IPS-20b (cell line): ENCODE measurements around the gene BRAT1.

Experiments
- H3K27ac ChIP-seq: one replicate; pipeline ENCODE4 v1.5.1; 2013; ENCODE audit warnings: low read length
- H3K27me3 ChIP-seq: 2 replicates; pipeline ENCODE4 v1.6.1; 2013; ENCODE audit warnings: mild to moderate bottlenecking, low read length, inconsistent platforms; ENCODE audit not compliant: insufficient read depth
- H3K36me3 ChIP-seq: 2 replicates; pipeline ENCODE4 v1.6.1; 2013; ENCODE audit warnings: low read depth, mild to moderate bottlenecking, inconsistent platforms, low read length, moderate library complexity; ENCODE audit not compliant: insufficient read depth
- H3K4me1 ChIP-seq: 2 replicates; pipeline ENCODE4 v1.6.1; 2013; ENCODE audit warnings: mild to moderate bottlenecking, control low read depth, inconsistent platforms, low read length, moderate library complexity; ENCODE audit not compliant: insufficient read depth
- H3K4me3 ChIP-seq: 2 replicates; pipeline ENCODE4 v1.5.1; 2013; ENCODE audit warnings: mild to moderate bottlenecking, low read length, inconsistent platforms
- H3K9ac ChIP-seq: 2 replicates; pipeline ENCODE4 v1.6.1; 2013; ENCODE audit warnings: low read depth, mild to moderate bottlenecking, inconsistent platforms, low read length, moderate library complexity
- H3K9me3 ChIP-seq: 2 replicates; pipeline ENCODE4 v1.6.1; 2013; ENCODE audit warnings: mild to moderate bottlenecking, low read depth, low read length, inconsistent platforms; ENCODE audit not compliant: insufficient read depth

BRAT1 gene

GRCh38 chr7:2515424-2516193 lies 39.7 kb downstream of the BRAT1 start:
- Histone ChIP-seq H3K27ac (no peak overlapping the region), H3K27me3 (peaks cover 35% of the 10 kb centered on the region), H3K9me3 (no peaks in the 10 kb centered on the region), H3K4me3 (no peak overlapping the region), H3K36me3 (no peaks in the 10 kb centered on the region), H3K4me1 (peaks cover 20% of the 10 kb centered on the region; the same call in 1 of the 2 replicates), H3K9ac (no peak overlapping the region)

DNA sequence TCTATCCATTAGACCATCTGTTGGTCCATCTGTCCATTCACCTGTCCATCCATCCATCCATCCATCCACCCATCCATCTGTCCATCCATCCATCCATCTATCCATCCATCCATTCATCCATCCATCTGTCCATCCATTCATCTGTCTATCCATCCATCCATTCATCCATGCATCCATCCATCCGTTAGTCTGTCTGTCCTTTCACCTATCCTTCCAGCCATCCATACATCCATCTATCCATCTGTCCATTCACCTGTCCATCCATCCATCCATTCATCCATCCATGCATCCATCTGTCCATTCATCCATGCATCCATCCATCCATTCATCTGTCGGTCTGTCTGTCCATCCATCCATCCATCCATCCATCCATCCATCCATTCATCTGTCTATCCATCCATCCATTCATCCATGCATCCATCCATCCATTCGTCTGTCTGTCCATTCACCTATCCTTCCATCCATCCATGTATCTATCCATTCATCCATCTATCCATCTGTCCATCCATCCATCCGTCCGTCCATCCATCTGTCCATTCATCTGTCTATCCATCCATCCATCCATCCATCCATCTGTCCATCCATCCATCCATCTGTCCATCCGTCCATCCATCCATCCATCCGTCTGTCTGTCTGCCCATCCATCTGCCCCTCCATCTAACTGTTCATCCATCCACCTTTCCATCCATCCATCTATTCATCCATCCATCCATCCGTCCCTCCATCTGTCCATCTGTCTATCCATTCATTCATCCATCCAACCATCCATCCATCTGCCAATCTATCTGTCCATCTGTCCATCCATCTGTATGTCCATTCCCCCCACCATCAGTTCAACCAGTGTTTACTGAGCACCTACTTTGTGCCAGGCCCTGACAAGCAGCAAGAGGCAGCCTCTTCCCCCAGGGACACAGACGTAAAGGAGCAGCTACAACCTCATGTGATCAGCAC lies 40.6 kb downstream of the BRAT1 start:
- Histone ChIP-seq H3K9ac (no peak overlapping the region), H3K27ac (no peak overlapping the region), H3K4me3 (no peak overlapping the region), H3K36me3 (no peaks in the 10 kb centered on the region), H3K9me3 (no peaks in the 10 kb centered on the region), H3K4me1 (peaks cover 19% of the 10 kb centered on the region; the same call in 1 of the 2 replicates), H3K27me3 (peaks cover 30% of the 10 kb centered on the region)

DNA sequence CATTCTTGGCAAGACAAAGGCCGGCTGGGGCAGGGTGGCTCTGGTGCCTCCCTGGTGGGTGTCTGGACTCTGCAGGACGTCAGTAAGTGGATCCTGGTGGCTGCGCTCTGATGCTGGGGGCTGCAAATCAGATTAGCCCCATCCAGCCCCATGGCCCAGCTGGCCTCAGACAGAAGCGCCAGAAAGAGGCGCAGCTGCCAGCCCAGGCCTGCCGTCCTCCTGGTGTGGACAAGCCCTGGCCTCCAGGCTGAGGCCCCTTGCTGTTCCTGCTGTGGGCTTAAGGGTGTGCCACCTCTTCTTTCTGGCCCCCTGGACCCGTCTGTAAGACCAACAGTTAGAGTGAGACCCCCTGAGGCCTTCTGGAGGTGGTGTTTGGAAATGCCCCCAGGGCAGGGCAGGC lies 41.6 kb downstream of the BRAT1 start:
- Histone ChIP-seq H3K27me3 (peaks cover 24% of the 10 kb centered on the region), H3K4me1 (peaks cover 19% of the 10 kb centered on the region; the same call in 1 of the 2 replicates), H3K9me3 (no peaks in the 10 kb centered on the region), H3K4me3 (no peak overlapping the region), H3K36me3 (no peaks in the 10 kb centered on the region), H3K9ac (no peak overlapping the region), H3K27ac (no peak overlapping the region)

DNA sequence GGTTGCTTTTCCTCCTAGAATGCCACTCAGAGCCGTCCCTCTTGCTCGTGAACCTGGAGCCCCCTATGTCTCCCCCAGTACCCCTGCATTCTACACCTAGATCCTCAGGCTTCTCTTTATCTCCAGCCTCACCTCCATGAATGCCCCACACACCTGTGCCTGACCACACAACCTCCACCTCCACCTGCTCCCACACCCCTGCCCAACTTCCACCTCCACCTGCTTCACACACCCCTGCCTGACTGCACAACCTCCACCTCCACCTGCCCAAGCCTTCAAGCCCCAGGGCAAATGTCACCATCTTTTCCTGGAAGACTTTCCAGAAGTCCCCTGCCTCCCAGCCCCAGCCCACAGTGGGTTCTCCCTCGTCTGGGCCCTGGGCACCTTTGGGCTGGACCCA lies 42.6 kb downstream of the BRAT1 start:
- Histone ChIP-seq H3K27ac (no peak overlapping the region), H3K4me1 (peaks cover 11% of the 10 kb centered on the region; the same call in 1 of the 2 replicates), H3K9me3 (no peaks in the 10 kb centered on the region), H3K36me3 (no peaks in the 10 kb centered on the region), H3K27me3 (peaks cover 14% of the 10 kb centered on the region), H3K4me3 (no peak overlapping the region), H3K9ac (no peak overlapping the region)

DNA sequence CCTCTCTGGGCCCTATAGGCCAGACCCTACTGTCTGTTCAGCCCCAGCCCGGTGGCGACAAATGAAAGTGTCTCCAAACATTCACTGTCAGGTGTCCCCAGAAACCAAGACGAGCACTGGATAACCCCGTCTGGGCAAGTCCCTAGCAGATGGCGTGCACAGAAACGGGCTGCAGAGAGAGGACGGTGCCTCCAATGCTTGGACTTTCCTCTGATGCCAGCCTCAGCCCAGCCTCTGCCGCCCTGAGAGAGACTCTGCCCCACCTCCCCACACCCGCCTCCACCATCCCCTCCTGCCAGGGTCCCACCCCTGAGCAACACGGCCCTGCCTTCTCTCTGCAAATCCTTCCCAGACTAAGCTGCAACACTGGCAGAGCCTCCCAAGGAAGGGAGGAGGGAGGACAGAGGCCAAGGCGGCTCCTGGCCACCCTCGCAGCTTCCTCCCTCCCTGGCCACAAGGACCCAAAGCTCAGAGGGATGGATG lies 43.1 kb downstream of the BRAT1 start:
- no peak overlapping the region for H3K4me3 ChIP-seq
- peaks cover 6% of the 10 kb centered on the region; the same call in 1 of the 2 replicates for H3K4me1 ChIP-seq
- no peak overlapping the region for H3K9ac ChIP-seq
- H3K27me3 ChIP-seq, result peaks cover 10% of the 10 kb centered on the region; the same call in 1 of the 2 replicates
- no peaks in the 10 kb centered on the region for H3K9me3 ChIP-seq
- H3K27ac ChIP-seq, result no peak overlapping the region
- no peaks in the 10 kb centered on the region for H3K36me3 ChIP-seq

GRCh38 chr7:2511769-2512168 lies 43.6 kb downstream of the BRAT1 start:
- H3K9ac ChIP-seq, result no peak overlapping the region
- H3K4me1 ChIP-seq, result peaks cover 2% of the 10 kb centered on the region; the same call in 1 of the 2 replicates
- no peaks in the 10 kb centered on the region for H3K36me3 ChIP-seq
- H3K27ac ChIP-seq, result no peak overlapping the region
- H3K27me3 ChIP-seq, result peaks cover 5% of the 10 kb centered on the region; the same call in 1 of the 2 replicates
- no peak overlapping the region for H3K4me3 ChIP-seq
- no peaks in the 10 kb centered on the region for H3K9me3 ChIP-seq

DNA sequence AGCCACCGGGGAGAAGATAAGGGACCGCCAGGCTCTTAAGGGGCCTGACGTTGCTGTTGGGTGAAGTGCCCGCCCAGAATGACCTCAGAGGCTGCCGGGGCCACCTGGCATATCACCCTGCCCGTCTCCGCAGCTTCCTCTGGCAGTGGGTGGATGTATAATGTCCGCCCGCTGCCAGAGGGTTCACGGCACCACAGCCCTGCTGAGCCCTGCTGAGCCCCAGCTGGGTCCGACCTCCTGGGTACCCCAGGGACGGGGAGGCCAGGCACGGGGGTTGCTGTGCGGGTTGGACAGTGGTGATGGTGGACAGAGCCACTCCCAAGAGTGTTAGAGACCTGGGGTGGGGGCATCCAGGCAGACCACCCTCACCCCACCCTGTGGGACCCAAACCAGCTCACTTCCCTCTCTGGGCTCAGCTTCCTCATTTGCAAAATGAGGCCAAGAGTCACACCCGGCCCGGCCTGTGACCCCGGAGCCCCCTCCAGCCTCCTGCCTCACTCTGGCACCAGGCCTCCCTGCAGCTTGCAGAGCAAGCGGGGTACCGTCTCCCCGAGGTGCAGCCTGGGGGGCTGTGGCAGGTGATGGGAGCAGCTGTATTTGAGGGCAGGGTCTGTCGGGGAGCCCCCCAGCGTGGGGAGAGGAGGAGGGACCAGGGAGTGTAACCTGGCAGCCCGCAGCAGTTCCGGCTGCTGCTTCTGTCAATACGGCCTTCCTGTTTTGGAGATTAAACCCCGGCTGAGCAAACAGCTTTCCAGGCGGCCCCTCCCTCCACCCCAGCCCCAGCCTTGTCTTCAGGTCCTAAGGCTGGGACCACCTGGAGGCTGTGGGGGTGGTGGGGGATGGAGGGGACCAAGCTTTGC lies 44.2 kb downstream of the BRAT1 start:
- no peak overlapping the region for H3K4me3 ChIP-seq
- no peaks in the 10 kb centered on the region for H3K9me3 ChIP-seq
- H3K27me3 ChIP-seq, result 0 out of 2 replicates have a peak, but pooled peaks cover under 1% of the 10 kb centered on the region
- no peaks in the 10 kb centered on the region for H3K36me3 ChIP-seq
- H3K4me1 ChIP-seq, result no peaks in the 10 kb centered on the region
- H3K9ac ChIP-seq, result no peak overlapping the region
- no peak overlapping the region for H3K27ac ChIP-seq

DNA sequence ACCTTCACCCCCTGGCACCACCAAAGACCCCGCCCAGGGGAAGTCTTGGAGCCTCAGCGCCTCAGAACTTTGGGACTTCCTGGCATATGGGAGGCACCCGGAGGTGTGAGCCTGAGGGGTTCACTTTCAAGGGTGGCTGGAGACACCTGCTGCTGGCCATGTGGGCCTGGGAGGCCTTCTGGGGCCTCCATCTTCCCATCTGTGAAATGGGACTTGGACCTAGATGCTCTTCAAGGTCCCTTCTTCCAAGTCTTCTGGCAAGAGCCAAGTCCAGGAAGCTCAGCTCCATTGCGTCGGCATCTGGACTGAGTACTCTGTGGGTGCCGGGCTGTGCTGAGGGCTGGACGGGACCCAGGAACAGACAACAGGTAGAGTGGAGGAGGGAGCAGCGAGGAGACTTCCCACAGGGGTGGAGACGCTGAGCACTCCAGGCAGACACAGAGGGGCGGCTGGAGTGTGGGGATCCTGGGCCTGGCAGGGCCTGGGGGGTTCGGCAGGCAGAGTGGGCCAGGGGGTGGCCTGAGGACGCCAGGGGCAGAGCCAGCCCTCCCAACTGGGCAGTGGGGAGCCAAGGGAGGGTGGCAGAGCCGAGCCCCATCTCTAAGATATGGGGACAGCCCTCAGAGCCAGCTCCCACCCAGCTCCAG lies 45.1 kb downstream of the BRAT1 start:
- H3K9me3 ChIP-seq, result no peaks in the 10 kb centered on the region
- no peaks in the 10 kb centered on the region for H3K4me1 ChIP-seq
- H3K4me3 ChIP-seq, result no peak overlapping the region
- H3K9ac ChIP-seq, result no peak overlapping the region
- H3K27ac ChIP-seq, result no peak overlapping the region
- H3K27me3 ChIP-seq, result no peaks in the 10 kb centered on the region
- no peaks in the 10 kb centered on the region for H3K36me3 ChIP-seq

DNA sequence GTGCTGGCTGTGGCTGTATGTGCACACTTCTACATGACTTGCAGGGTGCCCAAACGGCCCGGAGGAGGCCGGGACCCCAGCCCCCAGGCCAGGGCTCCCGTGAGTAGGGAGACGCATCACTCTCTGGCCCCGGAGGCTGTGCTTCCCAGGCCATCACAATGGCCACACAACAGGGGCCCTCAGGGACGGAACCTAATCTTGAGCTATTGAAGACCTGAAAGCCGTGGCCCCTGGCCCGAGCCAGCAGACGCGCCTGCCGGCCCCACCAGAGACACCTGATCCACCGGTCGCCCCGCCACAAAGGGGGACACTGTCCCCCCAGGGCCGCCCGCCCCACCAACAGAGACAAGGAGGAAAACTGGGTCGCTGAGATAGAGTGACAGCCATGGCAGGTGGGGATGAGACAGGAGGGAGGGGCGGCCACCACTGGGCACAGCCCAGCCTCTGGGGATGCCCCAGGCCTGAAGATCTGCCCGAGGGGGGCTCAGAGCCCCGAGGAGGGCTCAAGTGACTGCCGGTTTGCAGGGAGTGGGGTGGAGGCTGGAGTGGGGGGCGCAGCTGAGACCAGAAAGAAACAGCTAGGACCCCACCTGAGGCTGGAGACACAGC lies 45.9 kb downstream of the BRAT1 start:
- H3K27me3 ChIP-seq, result no peaks in the 10 kb centered on the region
- H3K4me3 ChIP-seq, result no peak overlapping the region
- no peak overlapping the region for H3K9ac ChIP-seq
- no peak overlapping the region for H3K27ac ChIP-seq
- H3K36me3 ChIP-seq, result no peaks in the 10 kb centered on the region
- H3K9me3 ChIP-seq, result no peaks in the 10 kb centered on the region
- no peaks in the 10 kb centered on the region for H3K4me1 ChIP-seq

DNA sequence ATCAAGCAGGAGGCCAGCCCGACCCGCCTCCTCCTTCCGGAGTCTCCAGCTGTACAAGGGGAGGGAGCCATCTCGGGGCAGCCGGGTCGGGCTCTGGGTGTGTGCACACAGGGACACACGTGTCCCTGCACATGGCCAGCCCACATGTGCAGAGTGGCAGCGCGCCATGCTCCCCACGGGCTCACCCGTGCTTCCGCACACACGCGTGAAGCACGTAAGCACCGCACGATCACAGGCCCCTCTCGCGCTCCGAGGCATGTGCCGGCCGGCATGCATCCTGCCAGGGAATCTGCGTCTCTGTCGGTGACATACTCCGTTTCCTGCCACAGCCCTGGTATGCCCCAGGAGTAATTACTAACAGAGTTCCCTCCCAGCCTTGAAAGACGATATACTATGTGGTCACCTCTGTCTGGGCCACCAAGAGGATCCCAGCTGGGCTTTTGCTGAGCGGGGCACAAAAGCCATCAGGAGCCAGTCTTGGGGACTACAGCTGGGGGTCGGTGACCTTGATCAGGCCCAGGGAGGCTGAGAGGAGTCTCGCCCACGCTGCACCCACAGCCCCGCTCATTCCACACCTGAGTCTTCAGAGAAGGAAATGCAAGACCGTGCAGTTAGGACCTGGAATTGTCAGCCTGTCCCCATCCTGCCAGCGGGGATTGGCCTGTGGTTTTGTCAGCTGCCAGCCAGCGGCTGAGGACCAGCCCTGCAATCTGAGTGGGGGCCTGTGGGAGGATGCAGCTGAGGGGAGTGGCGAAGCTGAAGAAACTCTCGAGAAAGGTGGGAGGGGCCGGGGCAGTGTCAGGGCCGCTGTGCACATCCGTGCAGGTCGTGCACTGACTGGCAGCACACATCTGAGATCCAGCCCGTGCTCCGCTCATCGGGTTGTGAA lies 46.8 kb downstream of the BRAT1 start:
- Histone ChIP-seq H3K27me3 (no peaks in the 10 kb centered on the region), H3K9ac (no peak overlapping the region), H3K9me3 (no peaks in the 10 kb centered on the region), H3K27ac (no peak overlapping the region), H3K36me3 (no peaks in the 10 kb centered on the region), H3K4me1 (no peaks in the 10 kb centered on the region), H3K4me3 (no peak overlapping the region)
